Lower lobe of right lung (tissue), 2 donors: Measurements from ENCODE around the gene S100A14. TPM values are rescaled to one million over a fixed set of nuclear protein-coding genes. Genes with fewer than 3 reads are reported as not detected.

Experiments used
- ATAC-seq, 2 donors: fragments of 200-7000 bp; cut with Tn5 transposase; one replicate each; pipeline ENCODE4 v1.9.1; 2020 to 2022; ENCODE audit warnings: mild to moderate bottlenecking in 2 of 2, moderate library complexity in 2 of 2
- DNase-seq: peaks from one replicate; pipeline ENCODE4 v3.0.0-alpha.2; 2020
- H3K27ac ChIP-seq: fragments of 200-600 bp; one replicate; pipeline ENCODE4 v1.8.0; 2022
- H3K27me3 ChIP-seq: fragments of 200-600 bp; one replicate; pipeline ENCODE4 v1.8.0; 2022; ENCODE audit warnings: low read depth
- H3K36me3 ChIP-seq: fragments of 200-600 bp; one replicate; pipeline ENCODE4 v1.8.0; 2022; ENCODE audit warnings: mild to moderate bottlenecking
- H3K4me1 ChIP-seq: fragments of 200-600 bp; one replicate; pipeline ENCODE4 v1.8.0; 2022
- H3K4me3 ChIP-seq: fragments of 200-600 bp; one replicate; pipeline ENCODE4 v1.8.0; 2022; ENCODE audit warnings: mild to moderate bottlenecking
- H3K9me3 ChIP-seq: fragments of 200-600 bp; one replicate; pipeline ENCODE4 v1.8.0; 2022
- CTCF ChIP-seq: fragments of 200-600 bp; IDR thresholded peaks from one replicate; pipeline ENCODE4 v1.8.0; 2022; ENCODE audit warnings: antibody characterized with exemption, mild to moderate bottlenecking
- intact Hi-C: fragments of 100-400 bp; cut with DNase I; formaldehyde crosslinking; loops from one replicate; pipeline ENCODE4 v1.11.0; 2022
- total RNA-seq: library from RNA; stranded (reverse); fragmentation: NEBNext Ultra II Directional; extraction: Animal tissue kit (Norgen Biotek cat#: 25700); gene quantifications from one replicate; pipeline ENCODE4 v1.2.1, GENCODE V29; 2021
- donor health status: DM: no; HTN: yes; CAD: no; lungs with severe emphysema.

Gene S100A14
- total RNA-seq, 1 donor from 2014 or later, result 138 TPM

GRCh38 chr1:153610811-153611301 lies 5.3 kb downstream of the S100A14 start:
- no peaks in the 10 kb centered on the region for H3K9me3 ChIP-seq
- no peak overlapping the region for H3K4me3 ChIP-seq
- H3K27me3 ChIP-seq, result no peaks in the 10 kb centered on the region
- peak overlapping the region; percentile 90 for H3K27ac ChIP-seq
- peaks cover 20% of the 10 kb centered on the region for H3K36me3 ChIP-seq
- intact Hi-C loops, result no loop called here
- peaks cover 47% of the 10 kb centered on the region for H3K4me1 ChIP-seq
- TF ChIP-seq CTCF, result no peak
- DNase-seq (no peak), ATAC-seq (no peak)

- no peak for DNase-seq
- Histone ChIP-seq H3K9me3 (no peaks in the 10 kb centered on the region), H3K36me3 (peaks cover 24% of the 10 kb centered on the region), H3K27ac (peak overlapping the region; percentile 90), H3K4me3 (no peak overlapping the region), H3K4me1 (peaks cover 47% of the 10 kb centered on the region), H3K27me3 (no peaks in the 10 kb centered on the region)
- TF ChIP-seq CTCF, result no peak
- no peak for ATAC-seq
- intact Hi-C loops, result no loop called here
These were observed 5.8 kb downstream of the S100A14 start for GRCh38 chr1:153610334-153610733.

DNA sequence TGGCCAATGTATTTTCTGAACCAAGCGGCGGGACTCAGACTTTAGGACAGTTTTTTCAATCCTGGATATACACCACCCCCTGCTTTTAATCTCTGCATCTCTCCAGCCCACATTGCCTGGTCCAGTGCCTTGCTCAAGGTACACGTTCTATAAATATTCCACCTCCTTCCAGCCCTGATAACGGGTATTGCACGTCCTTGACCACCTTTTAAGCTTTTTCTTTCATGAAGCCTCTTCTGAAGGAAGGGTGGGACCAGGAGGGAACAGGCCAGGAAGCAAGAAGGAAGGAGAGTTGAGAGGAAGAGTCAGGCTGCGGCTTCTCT lies 6.6 kb downstream of the S100A14 start:
- no peak for ATAC-seq
- intact Hi-C loops, result no loop called here
- H3K4me3 ChIP-seq, result peak overlapping the region; percentile 60
- no peaks in the 10 kb centered on the region for H3K27me3 ChIP-seq
- no peak for TF ChIP-seq CTCF
- DNase-seq, result no peak
- H3K4me1 ChIP-seq, result peaks cover 47% of the 10 kb centered on the region
- H3K9me3 ChIP-seq, result no peaks in the 10 kb centered on the region
- H3K36me3 ChIP-seq, result peaks cover 28% of the 10 kb centered on the region
- peak overlapping the region; percentile 90 for H3K27ac ChIP-seq

GRCh38 chr1:153608742-153609584 lies 7.2 kb downstream of the S100A14 start:
- no peak for TF ChIP-seq CTCF
- Histone ChIP-seq H3K4me3 (peak overlapping the region; percentile 60), H3K4me1 (peaks cover 47% of the 10 kb centered on the region), H3K36me3 (peaks cover 28% of the 10 kb centered on the region), H3K27me3 (no peaks in the 10 kb centered on the region), H3K9me3 (no peaks in the 10 kb centered on the region), H3K27ac (peak overlapping the region; percentile 90)
- ATAC-seq (peak; percentile 76 to 81), DNase-seq (peak; percentile 89)
- intact Hi-C loops, result no loop called here

GRCh38 chr1:153608089-153608682 lies 7.9 kb downstream of the S100A14 start:
- no peaks in the 10 kb centered on the region for H3K9me3 ChIP-seq
- H3K27me3 ChIP-seq, result no peaks in the 10 kb centered on the region
- no peak for TF ChIP-seq CTCF
- intact Hi-C loops, result no loop called here
- no peak for DNase-seq
- H3K4me1 ChIP-seq, result peaks cover 44% of the 10 kb centered on the region
- peak; percentile 2 to 40 for ATAC-seq
- peaks cover 28% of the 10 kb centered on the region for H3K36me3 ChIP-seq
- peak overlapping the region; percentile 90 for H3K27ac ChIP-seq
- peak overlapping the region; percentile 60 for H3K4me3 ChIP-seq
